Measurements from ENCODE around the gene ROPN1.
"Not testable (repeated sequence)": the region's sequence is repeated elsewhere in the genome, so short reads cannot be mapped to it uniquely, and the experiment has no call there.

Gene ROPN1

DNA sequence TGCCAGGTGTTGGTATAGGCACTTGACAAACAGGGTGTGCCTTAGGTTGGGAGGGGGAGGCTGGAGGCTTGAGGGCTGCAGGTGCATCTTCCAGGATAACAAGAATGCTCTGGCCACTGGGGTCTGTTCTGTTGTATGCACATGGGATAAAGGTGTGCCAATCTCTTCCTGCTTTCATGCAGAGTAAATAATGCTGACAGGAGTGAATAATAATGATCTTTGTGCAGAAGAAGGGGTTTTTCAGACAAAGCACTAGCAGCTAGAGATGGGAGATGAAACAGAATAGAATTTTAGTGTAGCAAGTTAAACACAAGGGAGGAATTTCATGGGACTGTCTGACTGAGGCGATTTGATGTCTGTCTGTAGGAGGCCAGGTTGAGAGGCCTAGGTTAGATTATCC lies 1.9 kb upstream of the ROPN1 start:
- no peak for DNase-seq

DNA sequence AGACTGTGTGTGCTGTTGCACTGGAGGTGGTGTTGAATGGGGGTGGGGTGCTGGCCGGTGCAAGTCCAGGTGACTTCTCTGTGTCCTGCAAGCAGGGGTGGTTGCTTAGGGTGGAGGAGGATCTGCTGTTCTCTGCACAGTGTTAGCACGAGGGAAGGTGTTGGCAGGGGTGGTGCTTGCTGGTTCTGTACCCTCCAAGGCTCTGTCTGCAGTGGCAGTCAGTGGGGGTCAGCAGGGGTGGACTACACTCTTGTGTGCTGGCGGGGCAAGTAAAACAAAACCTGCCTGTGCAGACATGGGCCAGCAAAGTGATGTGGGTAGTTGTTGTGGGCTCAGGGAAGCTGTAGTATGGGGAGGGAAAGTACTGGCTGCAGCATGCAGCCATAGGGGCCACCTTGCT lies 5.5 kb downstream of the ROPN1 start:
- DNase-seq: no peak

DNA sequence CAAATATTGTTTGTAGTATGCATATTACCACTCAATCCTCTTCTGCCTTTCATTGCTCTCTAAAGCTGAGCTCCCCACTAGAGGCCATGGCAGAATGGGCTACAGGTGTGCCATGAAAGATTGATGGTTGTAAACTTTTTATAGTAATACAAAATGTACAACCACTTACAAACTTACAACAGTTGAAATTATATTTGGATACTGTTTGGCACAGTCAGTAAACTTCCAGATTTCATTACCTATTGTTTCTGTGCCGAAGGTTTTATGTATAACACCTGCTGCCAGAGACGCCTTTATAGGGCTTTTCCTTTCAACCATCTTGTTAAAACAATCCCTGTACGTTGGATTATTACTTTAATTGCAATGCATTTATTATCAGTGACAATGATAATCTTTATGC lies 7.0 kb downstream of the ROPN1 start:
- no peak for DNase-seq

DNA sequence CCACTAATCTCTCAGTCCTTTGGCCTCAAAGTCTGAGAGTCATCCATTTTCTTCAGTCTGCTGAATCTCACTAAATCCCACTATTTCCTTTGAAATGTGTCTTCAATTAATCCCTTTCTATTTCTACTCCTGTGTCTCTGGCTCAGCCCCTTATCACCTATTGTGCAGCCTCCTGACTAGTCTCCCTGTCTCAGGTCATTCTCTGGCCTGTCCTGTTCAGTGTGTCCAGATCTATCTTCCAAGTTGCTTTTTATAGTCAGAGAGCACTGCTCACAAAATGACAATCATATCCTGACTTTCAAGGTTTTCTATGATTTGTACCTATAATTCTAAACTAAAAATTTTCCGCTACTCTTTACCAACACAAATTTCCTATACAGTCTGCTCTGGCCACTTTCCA lies 7.6 kb downstream of the ROPN1 start:
- no peak for DNase-seq

DNA sequence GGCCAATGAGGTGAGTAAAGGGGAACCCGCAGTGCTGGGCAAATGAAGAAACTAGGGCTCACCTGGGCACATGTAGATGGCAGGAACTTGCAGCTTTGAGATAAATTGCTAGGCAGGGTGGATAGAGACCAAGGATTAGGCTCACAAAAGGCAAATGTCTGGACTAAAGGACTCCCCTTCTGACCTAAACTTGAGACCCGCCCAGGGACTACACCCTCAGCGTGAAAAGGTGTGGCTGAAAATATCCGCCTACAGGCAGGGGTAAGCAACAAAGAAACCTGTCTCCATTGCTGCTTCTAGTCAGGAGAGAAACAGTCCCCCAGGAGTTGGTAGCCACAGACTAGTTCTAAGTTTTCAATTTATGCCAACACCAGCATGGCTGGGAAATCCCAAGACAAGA lies 10.6 kb downstream of the ROPN1 start:
- DNase-seq: not testable (repeated sequence)

DNA sequence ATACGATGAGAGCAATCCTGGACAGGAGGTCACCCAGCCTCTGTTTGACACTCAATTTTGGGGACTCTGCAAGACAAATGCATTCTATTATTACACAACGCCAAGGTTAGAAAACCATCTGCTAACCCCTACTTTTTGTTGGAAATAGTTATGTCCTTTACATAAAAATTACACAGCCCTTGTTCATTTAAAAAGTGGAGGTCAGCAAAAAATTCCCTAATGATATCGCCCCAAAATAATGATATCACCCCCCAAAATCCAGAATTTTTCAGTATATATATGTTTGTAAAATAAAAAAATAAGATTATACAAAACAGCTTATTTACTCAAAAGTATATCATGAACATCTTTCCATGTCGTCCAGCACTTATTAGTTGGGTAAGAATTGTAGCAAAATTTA lies 11.4 kb downstream of the ROPN1 start:
- no peak for DNase-seq

DNA sequence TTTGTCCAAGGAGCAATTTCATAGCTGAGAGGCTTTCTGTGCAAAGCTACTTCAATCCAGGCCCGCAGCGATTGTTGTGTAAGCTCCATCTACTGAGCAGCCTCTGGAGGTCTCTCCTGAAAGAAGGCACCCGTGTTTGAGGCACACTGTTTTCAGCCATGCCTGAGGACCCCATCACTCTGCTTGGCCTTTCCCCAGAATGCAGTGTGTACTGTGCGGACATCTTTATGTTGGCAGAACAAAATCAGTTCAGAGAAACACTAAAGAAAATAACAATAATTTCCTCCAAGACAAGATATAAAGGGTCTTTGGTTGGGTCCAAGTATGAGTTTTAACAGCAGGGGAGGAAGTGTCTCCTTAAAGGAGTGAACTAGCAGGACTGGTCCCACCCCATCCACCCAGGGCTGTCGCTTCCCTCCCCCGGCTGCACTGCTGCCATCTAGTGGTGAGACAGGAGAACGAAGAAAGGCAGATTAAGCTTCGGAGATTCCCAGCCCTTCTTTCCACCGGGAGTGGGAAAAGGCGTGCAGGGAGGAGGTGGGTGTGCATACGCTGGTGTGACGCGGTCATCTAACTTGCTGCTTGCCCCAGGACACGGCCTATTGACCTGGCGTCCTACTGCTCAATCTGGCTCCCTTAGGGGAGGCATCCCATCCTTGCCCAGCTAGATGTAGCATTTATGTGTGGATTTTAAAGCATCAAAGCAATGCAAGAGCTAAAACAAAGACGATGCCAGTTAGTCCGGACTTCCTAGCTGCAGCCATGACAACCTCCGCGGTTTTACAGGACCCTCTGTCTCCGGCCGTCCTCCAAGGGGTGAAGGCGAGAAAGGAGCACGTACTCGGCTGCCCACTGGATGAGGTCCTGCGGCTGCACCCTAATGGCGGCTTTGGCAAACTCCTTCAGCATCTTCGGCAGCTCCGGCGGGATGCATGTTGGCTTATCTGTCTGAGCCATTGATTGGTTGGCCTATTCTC lies 12.1 kb downstream of the ROPN1 start:
- peak; percentile 23 to 43 (median 38) for DNase-seq

DNA sequence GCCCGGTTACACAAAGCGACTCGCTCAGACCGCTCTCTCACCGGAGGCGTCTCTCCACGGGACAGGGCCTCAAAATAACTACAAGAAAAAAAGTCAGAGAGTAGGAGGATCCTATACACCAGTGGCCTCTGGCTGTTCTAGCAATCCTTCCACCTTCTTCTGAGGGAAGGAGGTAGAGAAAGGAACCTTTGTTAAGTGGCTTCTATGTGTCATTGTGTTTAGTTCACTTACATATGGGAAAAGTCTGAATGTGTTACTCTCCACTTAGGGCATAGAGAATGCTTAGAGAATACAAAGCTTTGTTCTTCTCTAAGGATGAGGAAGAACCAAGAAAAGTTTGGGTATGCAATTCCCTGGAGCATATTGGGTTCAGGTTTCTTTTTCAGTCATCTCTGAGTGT lies 15.0 kb downstream of the ROPN1 start:
- DNase-seq: not testable (repeated sequence)

DNA sequence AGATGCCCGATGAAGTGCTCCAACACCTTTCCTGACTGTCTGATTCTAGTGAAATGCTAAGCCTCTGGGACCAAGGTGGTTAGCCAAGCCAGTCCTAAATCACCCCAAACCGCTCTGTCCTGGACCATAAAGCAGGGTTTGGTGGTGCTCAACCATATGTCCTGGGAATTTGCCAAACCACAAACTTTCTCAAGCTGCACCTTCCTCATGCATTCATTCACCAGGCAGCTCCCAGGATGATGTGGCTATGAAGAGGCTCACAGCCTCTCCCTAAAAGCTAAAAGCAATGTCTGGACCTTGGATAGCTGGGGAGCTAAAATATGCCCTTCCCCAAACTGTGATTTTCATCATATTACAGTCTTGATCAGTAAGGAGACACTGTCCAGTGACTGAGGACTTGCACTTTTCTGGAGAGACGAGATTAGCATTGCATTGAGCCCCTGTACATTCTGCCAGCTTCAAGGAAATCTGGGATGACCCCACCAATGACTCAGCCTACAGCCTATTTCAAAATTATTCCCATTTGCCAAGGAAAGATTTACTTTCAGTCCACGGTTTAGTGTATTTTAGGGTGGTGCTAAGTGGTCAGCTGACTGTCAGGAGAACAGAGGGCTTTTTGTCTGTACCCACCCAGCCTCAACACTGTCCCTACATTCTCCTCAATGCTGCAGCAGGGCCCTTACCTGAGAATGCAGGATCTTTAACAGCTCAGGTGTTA lies 15.6 kb downstream of the ROPN1 start:
- DNase-seq: not testable (repeated sequence)

DNA sequence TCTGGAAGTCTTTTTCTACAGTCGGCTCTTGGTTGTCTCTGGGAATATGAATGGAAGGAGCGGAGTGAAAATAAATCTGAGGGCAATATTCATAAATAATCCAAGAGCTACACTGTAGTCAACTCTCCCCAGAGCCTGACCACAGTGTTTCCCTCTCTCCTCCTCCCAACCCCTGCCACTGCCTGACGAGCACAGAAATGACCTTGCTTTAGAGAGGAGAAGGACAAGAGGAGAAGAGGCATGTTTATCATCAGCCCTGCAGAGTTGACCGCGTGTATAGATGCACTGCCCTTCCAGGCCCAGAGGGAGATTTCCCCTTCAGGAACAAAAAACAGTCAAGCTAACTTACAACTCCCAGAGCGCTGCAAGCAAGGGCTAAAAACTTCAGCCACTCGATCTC lies 16.9 kb downstream of the ROPN1 start:
- not testable (repeated sequence) for DNase-seq

DNA sequence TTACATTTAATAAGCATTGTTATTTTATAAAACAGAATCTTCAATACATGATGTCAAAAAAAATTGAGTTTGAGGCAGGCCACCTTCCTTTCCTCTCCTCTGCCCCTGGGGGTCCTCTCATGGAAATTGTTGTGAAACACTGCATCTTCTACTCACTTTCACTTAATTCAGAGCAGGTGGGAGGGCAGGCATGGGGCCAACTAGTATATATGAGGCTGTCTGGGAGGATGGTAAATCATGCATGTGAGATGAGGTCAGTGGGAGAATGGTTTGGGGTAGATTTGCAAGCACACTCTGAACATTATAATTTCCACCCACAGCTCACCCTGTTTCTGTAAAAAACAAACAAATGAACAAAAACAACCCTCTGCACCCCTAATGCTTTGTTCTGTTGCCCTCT lies 20.5 kb downstream of the ROPN1 start:
- DNase-seq: no peak

DNA sequence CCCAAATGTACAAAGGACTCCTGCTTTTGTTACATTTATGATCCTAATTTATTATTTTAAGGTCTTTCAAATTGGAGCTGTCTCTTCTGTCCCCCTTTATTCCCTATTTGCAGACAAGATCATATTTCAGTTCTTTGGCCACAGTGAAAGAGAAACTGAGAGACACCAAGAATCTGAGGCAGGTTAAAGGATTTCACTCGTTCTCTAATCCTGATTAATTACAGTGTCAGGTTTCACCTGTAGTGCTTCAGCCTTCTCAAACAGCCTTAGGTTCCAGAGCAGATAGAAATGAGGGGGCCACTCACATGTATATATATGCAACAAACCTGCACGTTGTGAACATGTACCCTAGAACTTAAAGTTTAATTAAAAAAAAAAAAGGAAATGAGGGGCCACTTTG lies 24.7 kb downstream of the ROPN1 start:
- DNase-seq: not testable (repeated sequence)

DNA sequence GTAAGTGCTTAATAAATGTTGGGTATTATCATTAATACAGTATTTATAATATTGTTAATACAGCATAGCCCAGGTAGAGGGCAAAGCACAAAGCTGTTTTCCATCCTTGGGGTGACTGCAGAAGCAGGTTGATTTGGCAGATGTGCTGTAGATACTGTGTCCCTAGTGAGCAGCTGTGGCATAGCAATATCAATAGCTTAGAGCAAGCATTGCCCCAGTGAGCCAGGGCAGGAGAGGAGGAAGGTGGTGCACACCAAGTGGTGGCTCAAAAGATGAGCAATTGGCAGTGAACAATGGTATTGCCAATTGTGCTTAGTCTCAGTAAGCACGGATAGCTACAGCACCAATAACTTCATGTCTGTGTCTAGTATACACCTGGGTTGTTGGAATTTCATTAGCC lies 25.1 kb downstream of the ROPN1 start:
- not testable (repeated sequence) for DNase-seq

DNA sequence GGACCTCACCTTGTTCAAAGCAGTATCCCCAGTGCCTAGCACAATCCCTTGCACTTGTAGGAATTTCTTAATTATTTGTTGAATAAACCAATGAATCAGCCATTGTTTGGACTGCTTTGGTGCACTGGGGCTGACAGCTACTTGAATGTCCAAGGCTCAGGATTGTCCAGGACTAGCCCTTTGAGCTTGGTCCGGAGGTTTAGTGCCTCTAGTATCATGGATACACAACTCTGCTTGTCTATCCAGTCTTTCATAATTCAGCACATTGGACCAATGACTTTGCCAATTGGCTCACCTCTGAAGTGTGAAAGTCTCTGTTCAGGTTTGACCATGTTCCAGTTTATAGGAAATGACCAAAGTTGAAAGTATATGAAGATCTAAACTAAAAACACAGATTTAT lies 27.1 kb downstream of the ROPN1 start:
- DNase-seq: not testable (repeated sequence)

DNA sequence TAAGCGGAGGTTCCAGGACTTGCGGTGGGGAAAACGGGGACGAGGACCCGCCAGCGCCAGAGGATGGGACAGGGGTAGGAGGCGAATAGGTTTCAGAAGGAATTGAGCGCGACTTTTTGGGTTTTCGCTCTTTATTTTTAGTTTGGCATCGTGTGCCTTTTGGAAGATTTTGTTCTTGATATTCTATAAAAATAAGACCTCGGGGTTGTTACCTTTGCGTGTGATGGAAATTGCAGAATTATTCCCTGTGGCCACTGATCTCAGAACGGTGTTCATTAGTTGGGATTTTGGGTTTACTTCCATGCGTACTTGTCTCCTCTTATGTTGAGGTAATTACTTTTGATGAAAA lies 30.4 kb downstream of the ROPN1 start:
- DNase-seq: no peak

DNA sequence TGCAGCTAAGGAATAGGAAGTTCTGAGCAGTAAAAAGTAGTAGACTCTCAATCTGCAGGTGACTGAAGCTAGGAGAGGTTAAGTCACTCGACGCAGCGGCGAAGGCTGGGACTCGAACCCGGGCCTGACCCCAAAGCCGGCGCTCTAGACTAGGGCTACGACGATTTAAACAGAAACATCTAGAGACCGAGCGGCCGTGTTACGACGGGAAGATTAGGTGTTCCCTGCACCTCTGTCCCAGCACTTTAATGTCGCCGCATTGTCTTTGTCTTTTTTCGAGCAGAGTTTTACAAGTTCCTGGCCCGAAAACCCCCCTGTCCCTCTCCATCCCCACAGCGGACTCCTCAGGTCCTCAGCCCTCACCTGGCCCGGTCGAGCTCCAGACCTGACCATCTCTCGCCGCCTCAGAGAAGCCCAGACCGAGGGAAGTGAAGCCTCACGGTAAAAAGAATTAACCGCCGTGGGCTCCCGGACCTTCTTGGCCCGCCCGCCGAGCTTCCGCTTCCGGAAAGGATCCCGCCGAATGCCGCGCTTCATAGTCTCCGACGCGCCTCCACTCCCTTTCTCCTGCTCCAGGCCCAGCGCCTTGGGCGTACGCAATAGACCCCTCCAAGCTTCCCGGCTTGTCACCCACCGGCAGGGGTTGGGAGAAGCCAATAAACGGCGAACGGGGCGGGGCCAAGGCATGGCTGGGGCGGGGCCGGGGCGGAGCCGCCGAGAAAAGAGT lies 31.0 kb downstream of the ROPN1 start, which contains the start of gene CCDC14:
CCDC14 (minus strand) TSS at position 449 of the 727 bp plus-strand sequence; CDS start at position 393, 56 bp downstream.
- peak; percentile 92 to 95 (median 95) for DNase-seq

DNA sequence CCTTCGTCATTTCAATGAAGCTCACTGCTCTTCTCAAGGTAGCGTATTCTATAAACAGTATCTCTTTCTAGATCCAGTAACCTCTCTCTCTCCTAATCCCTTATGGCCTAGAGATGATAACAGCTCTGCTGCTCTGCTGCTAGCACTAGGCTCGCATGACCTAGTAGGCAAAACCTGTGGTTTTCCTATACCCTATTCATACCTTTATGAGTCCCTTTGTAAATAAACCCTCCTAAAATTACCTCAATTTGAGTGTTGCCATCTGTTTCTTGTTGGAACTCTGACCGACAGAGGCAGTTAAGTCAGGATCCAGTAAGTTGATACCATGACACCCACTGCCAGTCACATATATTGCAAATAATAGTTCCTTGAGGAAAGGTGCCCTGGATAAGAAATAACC lies 38.2 kb downstream of the ROPN1 start:
- no peak for DNase-seq

DNA sequence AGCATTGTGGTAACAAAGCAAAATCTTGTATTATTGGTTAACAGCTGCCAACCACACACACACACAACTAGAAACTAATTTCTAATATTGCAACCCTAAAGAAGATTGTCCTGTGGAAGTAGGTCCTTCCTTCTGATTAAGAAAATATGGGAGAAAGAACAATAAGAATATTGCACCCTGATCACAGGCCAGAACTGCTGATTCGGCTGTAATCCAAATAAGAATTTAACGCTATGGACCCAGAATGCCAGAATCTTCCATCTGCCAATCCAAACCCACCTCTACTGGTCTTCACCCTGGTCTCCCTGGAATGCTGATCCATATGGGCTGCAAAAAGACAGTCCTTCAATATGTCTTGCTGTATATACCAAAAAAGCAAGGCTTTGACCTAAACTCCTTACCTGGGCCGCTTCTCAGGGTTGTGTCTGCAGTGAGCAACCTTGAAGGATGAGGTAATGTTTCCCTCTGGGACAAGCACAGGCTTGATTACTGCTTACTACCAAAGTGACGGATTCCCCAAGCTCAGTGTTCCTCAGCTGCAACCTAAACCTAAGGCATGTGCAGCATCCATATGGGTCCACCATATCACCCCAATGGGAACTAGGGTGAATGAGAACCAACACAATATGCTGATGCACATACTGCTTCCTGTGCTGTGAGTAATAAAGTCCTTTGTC lies 38.9 kb downstream of the ROPN1 start:
- DNase-seq: no peak

DNA sequence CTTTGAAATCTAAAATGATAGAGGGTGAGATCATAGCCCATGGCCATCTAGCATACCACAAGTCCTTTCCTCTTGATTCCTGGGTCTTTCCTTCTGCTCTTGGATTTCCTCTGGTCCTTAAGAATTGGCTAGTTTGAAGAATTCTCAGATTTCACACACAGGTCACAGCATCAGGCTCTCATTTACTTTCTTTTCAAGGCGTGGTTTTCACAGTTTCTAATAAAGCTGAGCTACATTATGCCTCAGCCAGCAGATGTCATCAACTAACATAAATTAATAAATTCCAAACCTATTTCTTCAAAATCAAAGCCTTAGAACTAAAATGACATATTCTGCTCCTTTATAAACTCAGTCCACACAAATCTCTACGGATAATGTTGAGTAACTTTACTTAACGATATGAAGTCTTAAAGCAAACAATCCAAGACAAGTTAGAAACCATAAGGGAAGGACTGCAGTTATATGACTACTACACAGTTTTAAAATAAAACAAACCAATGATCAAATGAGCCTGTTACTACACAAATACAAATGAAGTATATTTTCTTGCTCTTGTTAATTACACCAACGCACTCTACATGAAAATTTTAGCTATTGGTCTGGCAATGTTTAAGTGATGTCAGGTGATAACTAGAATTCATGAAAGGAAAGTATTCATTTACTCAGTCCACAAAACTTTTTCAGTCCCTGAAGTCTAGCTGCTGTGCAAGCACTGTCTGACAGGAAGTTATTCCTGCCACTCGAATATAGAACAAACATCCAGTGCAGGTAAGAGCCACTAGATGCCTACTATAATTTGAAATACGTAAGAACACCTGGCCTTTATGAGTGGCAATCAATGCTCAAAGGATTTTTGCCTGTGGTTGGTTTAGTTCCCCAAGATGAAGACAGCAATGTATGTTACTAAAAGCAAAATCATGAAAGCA lies 40.1 kb downstream of the ROPN1 start:
- no peak for DNase-seq

DNA sequence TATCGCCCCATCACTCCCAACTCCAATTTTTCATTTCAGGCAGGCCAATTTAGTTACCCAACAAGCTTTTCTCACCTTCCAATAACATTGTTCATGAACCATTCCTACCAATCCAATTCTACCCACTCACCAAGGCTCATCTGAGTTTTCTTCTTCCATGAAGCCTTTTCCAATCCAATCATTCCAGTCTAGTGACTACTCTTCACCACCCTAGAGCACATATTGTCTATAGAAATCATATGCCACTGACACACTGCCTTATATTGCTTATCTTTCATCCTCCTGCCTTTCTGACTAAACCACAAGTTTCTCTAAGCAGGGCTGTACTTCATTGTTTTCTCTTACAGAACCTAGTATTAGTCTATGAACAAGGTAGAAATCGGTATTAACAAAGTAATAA lies 42.3 kb downstream of the ROPN1 start:
- no peak for DNase-seq

DNA sequence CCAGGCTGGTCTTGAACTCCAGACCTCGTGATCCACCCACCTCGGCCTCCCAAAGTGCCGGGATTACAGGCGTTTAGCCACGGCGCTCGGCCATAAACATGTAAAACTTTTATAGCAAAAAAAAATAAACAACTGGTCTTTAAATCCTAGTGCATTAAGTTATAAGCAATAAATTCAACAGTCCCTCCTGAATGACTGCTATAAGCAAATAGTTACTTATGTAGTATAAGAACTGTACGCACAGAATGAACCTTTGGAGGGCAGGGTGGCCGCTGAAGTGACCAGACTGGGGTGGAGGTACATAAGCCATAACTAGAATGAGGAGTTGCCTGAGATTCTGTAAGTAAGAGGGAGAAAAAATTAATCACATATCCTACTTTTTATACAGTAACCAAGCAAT lies 43.5 kb downstream of the ROPN1 start:
- DNase-seq: no peak

DNA sequence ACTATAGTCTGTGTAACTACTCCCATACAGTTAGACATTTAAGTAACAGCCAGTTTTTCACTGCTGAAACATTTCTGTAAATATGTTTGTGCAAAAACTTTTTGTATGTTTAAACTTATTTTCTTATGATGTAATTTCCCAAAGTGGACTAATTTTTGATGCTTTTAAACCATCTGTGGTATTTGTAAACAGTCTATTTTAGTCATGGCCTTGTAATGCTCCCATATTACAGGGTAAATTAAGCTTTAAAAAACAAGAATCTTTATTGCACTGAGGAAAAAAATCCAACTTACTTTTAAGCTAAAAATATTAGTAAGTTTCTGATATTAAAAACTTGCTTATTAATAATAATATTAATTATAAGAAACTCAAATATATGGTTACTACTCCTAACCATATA lies 44.4 kb downstream of the ROPN1 start:
- no peak for DNase-seq
